ENCODE data around the gene UNC45B. TPM values are rescaled to one million over a fixed set of nuclear protein-coding genes. Genes with fewer than 3 reads are reported as not detected.
"Not testable (repeated sequence)": the region's sequence is repeated elsewhere in the genome, so short reads cannot be mapped to it uniquely, and the experiment has no call there.

UNC45B gene
- total and polyA plus RNA-seq, 9 donors = 121 to 222 (median 164) TPM

GRCh38 chr17:35184274-35184673, 36.7 kb downstream of the UNC45B start:
- no peaks in the 10 kb centered on the region for H3K9me3 ChIP-seq (replicated peaks; ENCODE audit: control insufficient read depth, low read depth, low read length)
- H3K4me1 ChIP-seq (ENCODE audit: control insufficient read depth, insufficient read depth, low read length) = no peaks in the 10 kb centered on the region
- no peak overlapping the region for H3K27ac ChIP-seq (ENCODE audit: low read length)
- H3K27me3 ChIP-seq (ENCODE audit: control insufficient read depth, insufficient read depth, low read length) = no peaks in the 10 kb centered on the region
- no peak overlapping the region for H3K4me3 ChIP-seq (ENCODE audit: low read length)
- 39% methylated on average over 2 of the region's 3 CpGs for WGBS (ENCODE audit: insufficient coverage)
- no peak for DNase-seq
- H3K36me3 ChIP-seq (ENCODE audit: control insufficient read depth, insufficient read depth, low read length) = peaks cover 17% of the 10 kb centered on the region

GRCh38 chr17:35185849-35186248, 38.2 kb downstream of the UNC45B start:
- Histone ChIP-seq H3K27me3 (ENCODE audit: control insufficient read depth, insufficient read depth, low read length) (no peaks in the 10 kb centered on the region), H3K4me1 (ENCODE audit: control insufficient read depth, insufficient read depth, low read length) (no peaks in the 10 kb centered on the region), H3K27ac (ENCODE audit: low read length) (no peak overlapping the region), H3K36me3 (ENCODE audit: control insufficient read depth, insufficient read depth, low read length) (peaks cover 14% of the 10 kb centered on the region), H3K4me3 (ENCODE audit: low read length) (no peak overlapping the region), H3K9me3 (replicated peaks; ENCODE audit: control insufficient read depth, low read depth, low read length) (no peaks in the 10 kb centered on the region)
- DNase-seq = no peak
- WGBS (ENCODE audit: insufficient coverage) = 0% methylated on average over 1 of the region's 1 CpG

- H3K27me3 ChIP-seq (ENCODE audit: control insufficient read depth, insufficient read depth, low read length) = no peaks in the 10 kb centered on the region
- H3K4me3 ChIP-seq (ENCODE audit: low read length) = no peak overlapping the region
Observed at GRCh38 chr17:35187481-35187880, 39.9 kb downstream of the UNC45B start.

DNA sequence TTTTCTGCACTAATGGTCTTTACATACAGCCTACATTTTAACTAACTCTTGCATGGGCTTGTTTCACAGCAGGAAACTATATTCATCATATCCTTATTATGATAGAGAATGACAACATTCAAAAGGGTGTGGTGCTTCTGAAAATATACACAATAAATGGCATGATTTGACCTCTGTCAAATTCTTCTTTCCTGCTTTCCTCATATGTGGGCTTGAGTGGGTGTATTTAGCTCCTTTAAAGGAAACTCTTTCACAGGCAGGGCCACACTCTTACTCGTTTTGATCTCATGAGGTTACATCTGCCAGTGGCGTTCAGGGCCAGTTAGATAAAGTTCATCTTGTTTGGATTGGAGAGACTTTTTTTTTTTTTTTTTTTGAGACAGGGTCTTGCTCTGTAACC, 40.5 kb downstream of the UNC45B start:
- no peaks in the 10 kb centered on the region for H3K9me3 ChIP-seq (replicated peaks; ENCODE audit: control insufficient read depth, low read depth, low read length)
- peaks cover 13% of the 10 kb centered on the region for H3K36me3 ChIP-seq (ENCODE audit: control insufficient read depth, insufficient read depth, low read length)
- WGBS (ENCODE audit: insufficient coverage) = no CpG with 5 or more reads among the region's 2 CpGs
- H3K27ac ChIP-seq (ENCODE audit: low read length) = no peak overlapping the region
- H3K4me1 ChIP-seq (ENCODE audit: control insufficient read depth, insufficient read depth, low read length) = no peaks in the 10 kb centered on the region
- H3K4me3 ChIP-seq (ENCODE audit: low read length) = no peak overlapping the region
- H3K27me3 ChIP-seq (ENCODE audit: control insufficient read depth, insufficient read depth, low read length) = no peaks in the 10 kb centered on the region
- no peak for DNase-seq

More at GRCh38 chr17:35187481-35187880, 39.9 kb downstream of the UNC45B start:
- DNase-seq = no peak
- no peak overlapping the region for H3K27ac ChIP-seq (ENCODE audit: low read length)
- no CpG with 5 or more reads among the region's 2 CpGs for WGBS (ENCODE audit: insufficient coverage)
- no peaks in the 10 kb centered on the region for H3K9me3 ChIP-seq (replicated peaks; ENCODE audit: control insufficient read depth, low read depth, low read length)
- no peaks in the 10 kb centered on the region for H3K4me1 ChIP-seq (ENCODE audit: control insufficient read depth, insufficient read depth, low read length)
- H3K36me3 ChIP-seq (ENCODE audit: control insufficient read depth, insufficient read depth, low read length) = peaks cover 14% of the 10 kb centered on the region

DNA sequence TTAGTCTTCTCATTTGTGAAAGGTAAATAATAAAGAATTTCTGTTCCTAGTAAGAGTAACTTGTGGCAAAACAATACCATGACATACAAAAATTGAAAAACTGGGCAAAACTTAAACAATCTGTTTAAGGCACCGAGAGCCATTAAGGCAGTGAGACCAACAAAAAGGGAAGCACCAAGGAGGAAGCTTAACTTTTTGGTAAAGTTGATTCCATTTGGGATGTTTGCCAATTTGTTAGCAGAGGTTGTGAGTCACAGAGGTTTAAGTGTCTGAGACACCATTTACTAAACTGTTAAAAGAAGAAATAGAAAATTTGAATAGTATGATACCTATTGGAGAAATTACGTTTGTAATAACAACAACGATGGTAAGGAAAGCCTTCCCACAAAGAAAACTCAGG, 41.7 kb downstream of the UNC45B start:
- WGBS (ENCODE audit: insufficient coverage) = 71% methylated on average over 1 of the region's 3 CpGs
- no peak overlapping the region for H3K4me3 ChIP-seq (ENCODE audit: low read length)
- H3K27ac ChIP-seq (ENCODE audit: low read length) = no peak overlapping the region
- H3K27me3 ChIP-seq (ENCODE audit: control insufficient read depth, insufficient read depth, low read length) = no peaks in the 10 kb centered on the region
- H3K9me3 ChIP-seq (replicated peaks; ENCODE audit: control insufficient read depth, low read depth, low read length) = no peaks in the 10 kb centered on the region
- DNase-seq = no peak
- H3K36me3 ChIP-seq (ENCODE audit: control insufficient read depth, insufficient read depth, low read length) = peaks cover 9% of the 10 kb centered on the region
- H3K4me1 ChIP-seq (ENCODE audit: control insufficient read depth, insufficient read depth, low read length) = no peaks in the 10 kb centered on the region

GRCh38 chr17:35191001-35191695, 43.5 kb downstream of the UNC45B start:
- peaks cover 4% of the 10 kb centered on the region for H3K36me3 ChIP-seq (ENCODE audit: control insufficient read depth, insufficient read depth, low read length)
- no peak overlapping the region for H3K4me3 ChIP-seq (ENCODE audit: low read length)
- 82% methylated on average over 7 of the region's 11 CpGs for WGBS (ENCODE audit: insufficient coverage)

DNA sequence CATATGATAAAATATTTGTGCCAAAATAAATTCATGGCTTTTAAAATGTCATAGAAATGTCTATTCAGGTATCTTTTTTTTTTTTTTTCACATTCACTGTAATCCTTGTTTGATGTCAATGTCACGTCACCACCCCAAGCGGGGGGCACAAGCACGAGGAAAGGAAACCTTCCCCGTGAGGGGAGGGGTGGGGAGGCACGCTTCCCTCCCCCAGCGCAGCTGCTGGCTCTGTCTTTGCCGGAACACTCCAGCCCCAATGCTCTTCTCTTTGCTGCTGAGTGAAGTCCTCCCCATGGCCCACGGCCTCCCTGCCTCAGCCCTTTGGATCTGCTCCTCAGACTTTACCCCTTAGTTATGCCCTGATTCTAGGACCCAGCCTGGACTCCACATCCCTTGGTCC, 45.1 kb downstream of the UNC45B start:
- Histone ChIP-seq H3K4me3 (ENCODE audit: low read length) (no peak overlapping the region), H3K36me3 (ENCODE audit: control insufficient read depth, insufficient read depth, low read length) (no peaks in the 10 kb centered on the region), H3K27ac (ENCODE audit: low read length) (no peak overlapping the region), H3K27me3 (ENCODE audit: control insufficient read depth, insufficient read depth, low read length) (no peaks in the 10 kb centered on the region), H3K9me3 (replicated peaks; ENCODE audit: control insufficient read depth, low read depth, low read length) (no peaks in the 10 kb centered on the region), H3K4me1 (ENCODE audit: control insufficient read depth, insufficient read depth, low read length) (no peaks in the 10 kb centered on the region)
- DNase-seq = no peak
- 73% methylated on average over 1 of the region's 8 CpGs for WGBS (ENCODE audit: insufficient coverage)

More at GRCh38 chr17:35191001-35191695, 43.5 kb downstream of the UNC45B start:
- H3K27ac ChIP-seq (ENCODE audit: low read length) = no peak overlapping the region
- H3K27me3 ChIP-seq (ENCODE audit: control insufficient read depth, insufficient read depth, low read length) = no peaks in the 10 kb centered on the region
- no peaks in the 10 kb centered on the region for H3K4me1 ChIP-seq (ENCODE audit: control insufficient read depth, insufficient read depth, low read length)
- DNase-seq = no peak
- no peaks in the 10 kb centered on the region for H3K9me3 ChIP-seq (replicated peaks; ENCODE audit: control insufficient read depth, low read depth, low read length)

DNA sequence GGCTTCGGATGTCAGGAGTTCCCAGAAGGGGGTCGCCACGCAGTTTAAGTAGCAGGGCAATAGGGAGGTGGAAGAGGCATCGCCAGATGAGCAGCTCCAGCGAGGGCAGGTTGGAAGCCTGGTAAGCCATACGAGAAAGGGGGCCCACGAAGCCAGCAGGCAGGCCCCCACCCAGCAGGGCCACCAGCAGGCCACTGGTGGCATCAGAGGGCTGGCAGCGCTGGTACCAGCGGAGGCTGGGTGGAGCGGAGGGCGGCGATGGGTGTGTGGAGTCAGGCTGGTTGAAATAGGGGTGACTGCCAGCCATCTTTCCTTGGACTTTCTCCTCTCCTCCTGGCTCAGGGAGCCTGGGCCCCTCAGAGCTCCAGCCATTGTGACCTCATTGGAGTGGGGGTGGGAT, 46.4 kb downstream of the UNC45B start, which contains the start of gene SLC35G3:
SLC35G3 (minus strand) TSS at position 393 of the 400 bp plus-strand sequence; CDS start at position 307, 86 bp downstream.
- not testable (repeated sequence) for DNase-seq; H3K4me1 ChIP-seq (ENCODE audit: control insufficient read depth, insufficient read depth, low read length); H3K27me3 ChIP-seq (ENCODE audit: control insufficient read depth, insufficient read depth, low read length); H3K4me3 ChIP-seq (ENCODE audit: low read length); H3K27ac ChIP-seq (ENCODE audit: low read length); H3K36me3 ChIP-seq (ENCODE audit: control insufficient read depth, insufficient read depth, low read length); H3K9me3 ChIP-seq (replicated peaks; ENCODE audit: control insufficient read depth, low read depth, low read length)
- WGBS (ENCODE audit: insufficient coverage) = 92% methylated on average over 6 of the region's 12 CpGs

GRCh38 chr17:35195062-35195461, 47.4 kb downstream of the UNC45B start:
- H3K9me3 ChIP-seq (replicated peaks; ENCODE audit: control insufficient read depth, low read depth, low read length); H3K4me3 ChIP-seq (ENCODE audit: low read length); H3K36me3 ChIP-seq (ENCODE audit: control insufficient read depth, insufficient read depth, low read length); H3K27me3 ChIP-seq (ENCODE audit: control insufficient read depth, insufficient read depth, low read length); DNase-seq; H3K27ac ChIP-seq (ENCODE audit: low read length); H3K4me1 ChIP-seq (ENCODE audit: control insufficient read depth, insufficient read depth, low read length): not testable (repeated sequence)
- WGBS (ENCODE audit: insufficient coverage) = 91% methylated on average over 26 of the region's 31 CpGs

DNA sequence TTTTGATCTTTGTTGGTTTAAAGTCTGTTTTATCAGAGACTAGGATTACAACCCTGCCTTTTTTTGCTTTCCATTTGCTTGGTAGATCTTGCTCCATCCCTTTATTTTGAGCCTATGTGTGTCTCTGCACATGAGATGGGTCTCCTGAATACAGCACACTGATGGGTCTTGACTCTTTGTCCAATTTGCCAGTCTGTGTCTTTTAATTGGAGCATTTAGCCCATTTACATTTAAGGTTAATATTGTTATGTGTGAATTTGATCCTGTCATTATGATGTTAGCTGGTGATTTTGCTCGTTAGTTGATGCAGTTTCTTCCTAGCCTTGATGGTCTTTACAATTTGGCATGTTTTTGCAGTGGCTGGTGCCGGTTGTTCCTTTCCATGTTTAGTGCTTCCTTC, 55.0 kb downstream of the UNC45B start:
- not testable (repeated sequence) for H3K27ac ChIP-seq (ENCODE audit: low read length); H3K36me3 ChIP-seq (ENCODE audit: control insufficient read depth, insufficient read depth, low read length); H3K27me3 ChIP-seq (ENCODE audit: control insufficient read depth, insufficient read depth, low read length); DNase-seq; H3K9me3 ChIP-seq (replicated peaks; ENCODE audit: control insufficient read depth, low read depth, low read length); H3K4me3 ChIP-seq (ENCODE audit: low read length); H3K4me1 ChIP-seq (ENCODE audit: control insufficient read depth, insufficient read depth, low read length)
- no CpG with 5 or more reads among the region's 2 CpGs for WGBS (ENCODE audit: insufficient coverage)

- no peaks in the 10 kb centered on the region for H3K9me3 ChIP-seq (replicated peaks; ENCODE audit: control insufficient read depth, low read depth, low read length)
- WGBS (ENCODE audit: insufficient coverage) = no CpG with 5 or more reads among the region's 7 CpGs
- H3K36me3 ChIP-seq (ENCODE audit: control insufficient read depth, insufficient read depth, low read length) = no peaks in the 10 kb centered on the region
- H3K27me3 ChIP-seq (ENCODE audit: control insufficient read depth, insufficient read depth, low read length) = no peaks in the 10 kb centered on the region
- no peak for DNase-seq
- H3K4me1 ChIP-seq (ENCODE audit: control insufficient read depth, insufficient read depth, low read length) = no peaks in the 10 kb centered on the region
- no peak overlapping the region for H3K27ac ChIP-seq (ENCODE audit: low read length)
- H3K4me3 ChIP-seq (ENCODE audit: low read length) = no peak overlapping the region
Observed at GRCh38 chr17:35210741-35211140, 63.1 kb downstream of the UNC45B start.
